K562 (cell line): ENCODE results near the gene CARD8. TPM values are rescaled to one million over a fixed set of nuclear protein-coding genes. Genes with fewer than 3 reads are reported as not detected.
A peak's percentile ranks its signal among the peaks of the same experiment; 100 is the strongest.

Experiments
- FOXA3 ChIP-seq, 2 experiments: fragments of 450-650 bp in 1 of 2; sonication (generic) in 1 of 2; formaldehyde crosslinking; IDR thresholded peaks in 1 of 2; conservative IDR thresholded peaks in 1 of 2; 2 replicates each; pipeline versions ENCODE4 v1.4.0 to v1.8.0; 2020 to 2022; ENCODE audit warnings: mild to moderate bottlenecking in 2 of 2, missing genetic modification reagents in 1 of 2
- HDAC2 ChIP-seq: fragments of 450-650 bp; IDR thresholded peaks from 2 replicates; pipeline ENCODE4 v1.6.1; 2016; ENCODE audit warnings: mild to moderate bottlenecking
- HMG20B ChIP-seq: fragments of 250-450 bp; sonication (Bioruptor Pico); IDR thresholded peaks from 2 replicates; pipeline ENCODE4 v1.5.0; 2021; ENCODE audit warnings: mild to moderate bottlenecking
- HSF4 ChIP-seq: fragments of 250-450 bp; sonication (Bioruptor Pico); IDR thresholded peaks from 2 replicates; pipeline ENCODE4 v2.1.2; 2022; ENCODE audit warnings: mild to moderate bottlenecking, moderate library complexity, borderline replicate concordance
- IRF9 ChIP-seq: fragments of 450-650 bp; IDR thresholded peaks from 2 replicates; pipeline ENCODE4 v1.6.1; 2016; ENCODE audit warnings: missing biosample characterization, missing genetic modification characterization
- NR4A1 ChIP-seq, 2 experiments: fragments of 250-450 bp in 1 of 2; fragments of 450-650 bp in 1 of 2; sonication (Bioruptor Pico) in 1 of 2; IDR thresholded peaks; 2 replicates each; pipeline versions ENCODE4 v1.4.0 to v1.6.1; 2016 to 2020; ENCODE audit warnings: mild to moderate bottlenecking in 2 of 2, missing compliant biosample characterization in 1 of 2, missing genetic modification characterization in 1 of 2, moderate library complexity in 1 of 2
- POLR3G ChIP-seq: IDR thresholded peaks from 2 replicates; pipeline ENCODE4 v1.6.1; 2011; ENCODE audit not compliant: insufficient read length, insufficient replicate concordance; ENCODE audit errors: extremely low read depth
- RFX1 ChIP-seq: fragments of 450-650 bp; IDR thresholded peaks from 2 replicates; pipeline ENCODE4 v1.6.1; 2016; ENCODE audit warnings: mild to moderate bottlenecking, moderate library complexity
- TRIM24 ChIP-seq, 2 experiments: fragments of 450-650 bp; IDR thresholded peaks; 2 replicates each; pipeline ENCODE4 v1.6.1; 2016
- ZBTB5 ChIP-seq: fragments of 450-650 bp; IDR thresholded peaks from 2 replicates; pipeline ENCODE4 v1.6.1; 2017; ENCODE audit warnings: antibody characterized with exemption
- ZNF282 ChIP-seq: sonication (generic); formaldehyde crosslinking; IDR thresholded peaks from 2 replicates; pipeline ENCODE4 v1.8.1; 2023; ENCODE audit warnings: missing genetic modification reagents
- ZNF311 ChIP-seq: fragments of 250-450 bp; sonication (Bioruptor Pico); IDR thresholded peaks from 2 replicates; pipeline ENCODE4 v1.4.0; 2020; ENCODE audit warnings: mild to moderate bottlenecking, moderate library complexity
- ZNF316 ChIP-seq: fragments of 450-650 bp; IDR thresholded peaks from 2 replicates; pipeline ENCODE4 v1.6.1; 2016
- ZNF639 ChIP-seq, 2 experiments: fragments of 200-800 bp in 1 of 2; sonication (Bioruptor generic) in 1 of 2; sonication (generic) in 1 of 2; formaldehyde crosslinking in 1 of 2; IDR thresholded peaks in 1 of 2; conservative IDR thresholded peaks in 1 of 2; 2 replicates each; pipeline versions ENCODE4 v1.5.0 to v1.6.1; 2016 to 2020; ENCODE audit warnings: missing compliant biosample characterization in 1 of 2, missing genetic modification characterization in 1 of 2, missing genetic modification reagents in 1 of 2
- ZNF778 ChIP-seq: fragments of 450-650 bp; formaldehyde crosslinking; IDR thresholded peaks from 2 replicates; pipeline ENCODE4 v1.4.0; 2020; ENCODE audit warnings: mild to moderate bottlenecking, moderate library complexity
- polyA plus RNA-seq, 8 experiments: library from polyadenylated mRNA; depleted of rRNA in 4 of 8; stranded (reverse) in 5 of 8; unstranded in 3 of 8; fragments of >200 nt; fragmentation: Nextera tagmentation in 2 of 8; fragmentation: Illumina TruSeq in 1 of 8; extraction: Ambion mirVana in 2 of 8; extraction: Trizol in 1 of 8; gene quantifications; 2 replicates each; pipeline versions ENCODE4 v1.2.1 to v1.2.3, GENCODE V29; 2011 to 2014; ENCODE audit warnings: inconsistent platforms in 1 of 8, missing spikeins in 1 of 8
- total RNA-seq, 7 experiments: library from RNA; depleted of rRNA in 6 of 7; stranded (reverse); fragments of >200 nt in 6 of 7; fragmentation: Illumina TruSeq in 2 of 7; extraction: Trizol in 2 of 7; gene quantifications; 2 replicates each; pipeline versions ENCODE4 v1.2.1 to v1.2.3, GENCODE V29; 2011 to 2021; ENCODE audit warnings: low replicate concordance in 1 of 7
- TF ChIP-seq, protein P1 (sequence below): IDR thresholded peaks from 2 replicates; pipeline ENCODE4 v1.6.1; 2012; ENCODE audit warnings: low read depth, low read length, improper control_type of control experiment, borderline replicate concordance
- TF ChIP-seq, protein P2 (sequence below): sonication (generic); formaldehyde crosslinking; IDR thresholded peaks from 2 replicates; pipeline ENCODE4 v1.8.0; 2022; ENCODE audit warnings: missing genetic modification reagents, mild to moderate bottlenecking, borderline replicate concordance

CARD8 gene
- total and polyA plus RNA-seq, 9 of the 15 experiments (the other 6 are each of a cell fraction or from before 2014, with no cell fraction given), result 11.5 to 26.4 (median 20.8) TPM

DNA sequence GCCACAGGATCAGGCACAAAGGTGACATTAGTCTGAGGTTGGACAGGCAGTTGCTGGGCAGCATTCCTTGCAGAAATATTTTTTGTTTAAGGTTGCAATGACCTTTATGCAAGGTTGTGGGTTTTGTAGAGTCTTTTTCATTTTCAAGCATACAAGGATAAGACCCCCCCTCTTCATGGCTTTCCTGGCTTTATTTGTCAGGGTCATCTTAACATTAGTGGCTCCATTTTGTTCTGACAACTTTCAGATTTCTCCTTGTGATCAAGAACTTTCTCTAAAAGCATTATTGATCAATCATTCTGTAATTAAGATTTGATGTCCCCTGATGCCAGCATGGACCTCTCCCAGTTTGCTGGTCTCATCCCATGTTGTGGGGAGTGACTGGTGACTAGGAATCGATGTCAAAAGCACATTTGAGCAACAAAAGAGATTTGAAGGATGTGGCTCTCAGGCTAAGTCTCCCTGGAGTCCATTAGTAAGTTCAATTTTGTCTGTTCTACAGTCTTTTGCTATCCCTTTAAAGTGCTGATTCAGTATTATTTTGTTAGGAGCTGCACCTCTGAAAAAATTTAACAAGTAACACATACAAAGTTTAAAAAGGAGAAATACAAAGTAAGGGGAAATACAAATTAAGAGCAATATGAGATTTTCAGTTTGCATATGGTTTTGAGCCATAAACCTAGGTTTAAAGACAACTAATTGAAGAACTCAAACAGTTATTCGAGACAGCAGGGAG lies 5.3 kb downstream of the CARD8 start (continued):
- TF ChIP-seq NR4A1 (CRISPR knock-in tag; IDR thresholded peaks at IDR 0.05) (no peak), NR4A1 (tag; IDR thresholded peaks at IDR 0.05) (peak; percentile 89), ZNF311 (CRISPR knock-in tag) (peak; percentile 95), TRIM24 (IDR thresholded peaks at IDR 0.05) (no peak), HDAC2 (no peak), RFX1 (no peak), HMG20B (CRISPR knock-in tag) (no peak), ZNF778 (CRISPR knock-in tag) (no peak), ZNF282 (no peak), FOXA3 (CRISPR knock-in tag; conservative IDR thresholded peaks at IDR 0.05 in 1 of 2, IDR thresholded peaks at IDR 0.05 in 1 of 2) (no peak), ZBTB5 (no peak), ZNF316 (peak; percentile 97), ZNF639 (CRISPR knock-in tag; conservative IDR thresholded peaks at IDR 0.05 in 1 of 2, IDR thresholded peaks at IDR 0.05 in 1 of 2) (peak in 1 of 2 experiments; percentile 58; a peak in 1 of 4 replicates), IRF9 (tag) (peak; percentile 73), POLR3G (no peak), HSF4 (no peak)
- TF ChIP-seq, protein P1, sequence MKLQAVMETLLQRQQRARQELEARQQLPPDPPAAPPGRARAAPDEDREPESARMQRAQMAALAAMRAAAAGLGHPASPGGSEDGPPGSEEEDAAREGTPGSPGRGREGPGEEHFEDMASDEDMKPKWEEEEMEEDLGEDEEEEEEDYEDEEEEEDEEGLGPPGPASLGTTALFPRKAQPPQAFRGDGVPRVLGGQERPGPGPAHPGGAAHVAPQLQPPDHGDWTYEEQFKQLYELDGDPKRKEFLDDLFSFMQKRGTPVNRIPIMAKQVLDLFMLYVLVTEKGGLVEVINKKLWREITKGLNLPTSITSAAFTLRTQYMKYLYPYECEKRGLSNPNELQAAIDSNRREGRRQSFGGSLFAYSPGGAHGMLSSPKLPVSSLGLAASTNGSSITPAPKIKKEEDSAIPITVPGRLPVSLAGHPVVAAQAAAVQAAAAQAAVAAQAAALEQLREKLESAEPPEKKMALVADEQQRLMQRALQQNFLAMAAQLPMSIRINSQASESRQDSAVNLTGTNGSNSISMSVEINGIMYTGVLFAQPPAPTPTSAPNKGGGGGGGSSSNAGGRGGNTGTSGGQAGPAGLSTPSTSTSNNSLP, result 0 out of 2 replicates have a peak, but pooled peaks have one; percentile 3
- TF ChIP-seq, protein P2, sequence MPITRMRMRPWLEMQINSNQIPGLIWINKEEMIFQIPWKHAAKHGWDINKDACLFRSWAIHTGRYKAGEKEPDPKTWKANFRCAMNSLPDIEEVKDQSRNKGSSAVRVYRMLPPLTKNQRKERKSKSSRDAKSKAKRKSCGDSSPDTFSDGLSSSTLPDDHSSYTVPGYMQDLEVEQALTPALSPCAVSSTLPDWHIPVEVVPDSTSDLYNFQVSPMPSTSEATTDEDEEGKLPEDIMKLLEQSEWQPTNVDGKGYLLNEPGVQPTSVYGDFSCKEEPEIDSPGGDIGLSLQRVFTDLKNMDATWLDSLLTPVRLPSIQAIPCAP (CRISPR knock-in tag), result no peak
